PFSK-1 (cell line): ENCODE results near the gene PON2.

Source experiments
- FOXP2 ChIP-seq: optimal IDR thresholded peaks from 2 replicates; pipeline ENCODE3; 2011; ENCODE audit warnings: borderline replicate concordance, control low read depth, inconsistent platforms; ENCODE audit not compliant: insufficient read depth; ENCODE audit errors: extremely low read length, extremely low read depth
- POLR2AphosphoS5 ChIP-seq: IDR thresholded peaks from 2 replicates; pipeline ENCODE4 v1.6.1; 2012; ENCODE audit warnings: low read depth, mild to moderate bottlenecking, control low read depth, low read length, moderate library complexity
- REST ChIP-seq, 2 experiments: IDR thresholded peaks; 2 replicates each; pipeline versions ENCODE4 v1.6.1 to v1.8.0; 2011 to 2012; ENCODE audit warnings: low read depth in 2 of 2, low read length in 2 of 2, control low read depth in 1 of 2, inconsistent platforms in 1 of 2, mild to moderate bottlenecking in 1 of 2, moderate library complexity in 1 of 2; ENCODE audit not compliant: insufficient read depth in 1 of 2
- SIN3A ChIP-seq: IDR thresholded peaks from 2 replicates; pipeline ENCODE4 v1.6.1; 2012; ENCODE audit warnings: mild to moderate bottlenecking, low read length, moderate library complexity, borderline replicate concordance; ENCODE audit not compliant: insufficient read depth
- TAF1 ChIP-seq: IDR thresholded peaks from 2 replicates; pipeline ENCODE4 v1.6.1; 2012; ENCODE audit warnings: low read length, control low read depth, borderline replicate concordance; ENCODE audit not compliant: insufficient read depth

PON2 gene

GRCh38 chr7:95375591-95376257, 59.1 kb downstream of the PON2 start:
- TF ChIP-seq TAF1 (no peak), POLR2AphosphoS5 (no peak), SIN3A (no peak), REST (IDR thresholded peaks at IDR 0.05; ENCODE audit: insufficient read depth in 1 of 2, low read depth in 2 of 2, low read length in 2 of 2) (no peak), FOXP2 (no peak)

GRCh38 chr7:95373323-95373722, 61.5 kb downstream of the PON2 start:
- TF ChIP-seq TAF1 (no peak), SIN3A (no peak), POLR2AphosphoS5 (no peak), FOXP2 (no peak), REST (IDR thresholded peaks at IDR 0.05; ENCODE audit: insufficient read depth in 1 of 2, low read depth in 2 of 2, low read length in 2 of 2) (no peak)

- no peak for TF ChIP-seq POLR2AphosphoS5
- no peak for TF ChIP-seq REST (IDR thresholded peaks at IDR 0.05; ENCODE audit: insufficient read depth in 1 of 2, low read depth in 2 of 2, low read length in 2 of 2)
These were observed 66.6 kb downstream of the PON2 start for GRCh38 chr7:95368235-95368634.

- TF ChIP-seq TAF1 = no peak
- no peak for TF ChIP-seq POLR2AphosphoS5
- TF ChIP-seq FOXP2 = no peak
- TF ChIP-seq SIN3A = no peak
- no peak for TF ChIP-seq REST (IDR thresholded peaks at IDR 0.05; ENCODE audit: insufficient read depth in 1 of 2, low read depth in 2 of 2, low read length in 2 of 2)
These were observed 67.2 kb downstream of the PON2 start for GRCh38 chr7:95367606-95368005.

- no peak for TF ChIP-seq POLR2AphosphoS5
- TF ChIP-seq TAF1 = no peak
- TF ChIP-seq SIN3A = no peak
- no peak for TF ChIP-seq FOXP2
- TF ChIP-seq REST (IDR thresholded peaks at IDR 0.05; ENCODE audit: insufficient read depth in 1 of 2, low read depth in 2 of 2, low read length in 2 of 2) = no peak
These were observed 69.7 kb downstream of the PON2 start for GRCh38 chr7:95365151-95365550.
